Body of pancreas (tissue), 4 donors: ENCODE data around the gene MSH2. TPM values are rescaled to one million over a fixed set of nuclear protein-coding genes. Genes with fewer than 3 reads are reported as not detected.

ENCODE experiments used
- ATAC-seq: fragments of 150-250 bp; one replicate; pipeline ENCODE4 v1.9.1; 2016
- DNase-seq, 4 donors: peaks; one replicate each; pipeline ENCODE4 v3.0.0-alpha.2; 2019
- H3K27ac ChIP-seq, 4 donors: fragments of 200-600 bp; sonication (generic); 1 replicate in 3 of 4; 2 replicates in 1 of 4; pipeline versions ENCODE4 v1.5.1 to v1.6.1; 2016 to 2019; ENCODE audit warnings: mild to moderate bottlenecking in 1 of 4, mixed read lengths in 1 of 4, moderate library complexity in 1 of 4
- H3K27me3 ChIP-seq, 2 donors: fragments of 200-600 bp; sonication (generic); one replicate each; pipeline ENCODE4 v1.6.0; 2016; ENCODE audit warnings: mild to moderate bottlenecking in 1 of 2
- H3K36me3 ChIP-seq, 2 donors: fragments of 200-600 bp; sonication (generic); replicated peaks in 1 of 2; 2 replicates each; pipeline ENCODE4 v1.5.1; 2016; ENCODE audit warnings: low read depth in 2 of 2; ENCODE audit not compliant: insufficient read depth in 1 of 2
- H3K4me1 ChIP-seq: fragments of 200-600 bp; sonication (generic); one replicate; pipeline ENCODE4 v1.6.0; 2016
- H3K4me3 ChIP-seq, 2 donors: fragments of 200-600 bp; sonication (generic); 1 replicate in 1 of 2; 2 replicates in 1 of 2; pipeline ENCODE4 v1.5.1; 2016 to 2019
- H3K9me3 ChIP-seq, 3 donors: fragments of 200-600 bp; sonication (generic); 1 replicate in 2 of 3; 2 replicates in 1 of 3; pipeline ENCODE4 v1.5.1; 2016
- CTCF ChIP-seq, 7 experiments: fragments of 450-650 bp in 4 of 7; fragments of 200-600 bp in 3 of 7; sonication (generic) in 3 of 7; IDR thresholded peaks; one replicate each; pipeline ENCODE4 v1.5.1; 2016 to 2019; ENCODE audit warnings: antibody characterized with exemption in 7 of 7
- POLR2A ChIP-seq, 3 donors: fragments of 450-650 bp; IDR thresholded peaks; one replicate each; pipeline ENCODE4 v1.6.1; 2016; ENCODE audit warnings: antibody characterized with exemption in 3 of 3, mild to moderate bottlenecking in 2 of 3
- WGBS, 2 donors: methylation state at CpG; one replicate each; pipeline ENCODE4 v1.1.5; 2017; 5-methylcytosine and 5-hydroxymethylcytosine counted together
- intact Hi-C: fragments of 100-400 bp; cut with DNase I; formaldehyde crosslinking; loops from one replicate; pipeline ENCODE4 v1.15.1; 2023
- total RNA-seq, 2 donors: library from RNA; depleted of rRNA; stranded (reverse); fragments of >200 nt; gene quantifications; one replicate each; pipeline ENCODE4 v1.1.0, GENCODE V29; 2016

The MSH2 gene
- total RNA-seq = 1 to 10 TPM; 9.9 TPM

GRCh38 chr2:47402805-47403608, at the start of gene MSH2:
Gene MSH2 (plus strand): TSS chr2:47403156. CDS start chr2:47403192, 36 bp downstream.
- 0 to 1% methylated on average over 7 to 73 of the region's 73 CpGs for WGBS, 2 donors
- peak within 1 kb of the TSS; percentile 60 to 86 for H3K4me3 ChIP-seq
- H3K27ac ChIP-seq = peak within 1 kb of the TSS; percentile 37 to 81 (median 50)
- H3K36me3 ChIP-seq = no peaks in the 10 kb centered on the region
- TF ChIP-seq CTCF (IDR thresholded peaks at IDR 0.05) (peak in 1 of 7 experiments; percentile 3), POLR2A (IDR thresholded peaks at IDR 0.05) (peak in 2 of 3 donors; percentile 55 to 57)
- DNase-seq (peak; percentile 90 to 93 (median 92)), ATAC-seq (peak; percentile 99)
- no peaks in the 10 kb centered on the region for H3K9me3 ChIP-seq
- no peaks in the 10 kb centered on the region for H3K27me3 ChIP-seq
- peaks cover 15% of the 10 kb centered on the region for H3K4me1 ChIP-seq
- intact Hi-C loops = no loop called here

GRCh38 chr2:47354013-47354847, 48.7 kb upstream of the MSH2 start:
- WGBS, 2 donors = 67 to 75% methylated on average over 7 to 11 of the region's 11 CpGs
- Histone ChIP-seq H3K4me1 (peaks cover 16% of the 10 kb centered on the region), H3K27me3 (no peaks in the 10 kb centered on the region), H3K9me3 (no peaks in the 10 kb centered on the region), H3K36me3 (no peaks in the 10 kb centered on the region), H3K4me3 (no peak overlapping the region), H3K27ac (peak overlapping the region in 1 of 4 donors; percentile 19)
- no peak for ATAC-seq
- TF ChIP-seq POLR2A (IDR thresholded peaks at IDR 0.05) = no peak
- no peak for TF ChIP-seq CTCF (IDR thresholded peaks at IDR 0.05)
- intact Hi-C loops = no loop called here
- DNase-seq = no peak

- TF ChIP-seq CTCF (IDR thresholded peaks at IDR 0.05) (no peak), POLR2A (IDR thresholded peaks at IDR 0.05) (no peak)
- no peaks in the 10 kb centered on the region for H3K27me3 ChIP-seq
- intact Hi-C loops = no loop called here
- no peak for ATAC-seq
- WGBS, 2 donors = 61 to 64% methylated on average over 5 of the region's 5 CpGs
- no peaks in the 10 kb centered on the region for H3K36me3 ChIP-seq
- DNase-seq = no peak
- no peaks in the 10 kb centered on the region for H3K9me3 ChIP-seq
- peak overlapping the region in 1 of 4 donors; percentile 19 for H3K27ac ChIP-seq
- H3K4me1 ChIP-seq = peaks cover 16% of the 10 kb centered on the region
- no peak overlapping the region for H3K4me3 ChIP-seq
Measured at GRCh38 chr2:47354848-47355204, 48.1 kb upstream of the MSH2 start.

- Histone ChIP-seq H3K9me3 (no peaks in the 10 kb centered on the region), H3K27me3 (no peaks in the 10 kb centered on the region), H3K4me3 (no peak overlapping the region), H3K4me1 (peaks cover 7% of the 10 kb centered on the region), H3K36me3 (no peaks in the 10 kb centered on the region), H3K27ac (no peak overlapping the region)
- 55 to 67% methylated on average over 4 of the region's 4 CpGs for WGBS, 2 donors
- ATAC-seq = no peak
- DNase-seq = peak in 1 of 4 donors; percentile 34
- intact Hi-C loops = no loop called here
- TF ChIP-seq POLR2A (IDR thresholded peaks at IDR 0.05) (no peak), CTCF (IDR thresholded peaks at IDR 0.05) (no peak)
Measured at GRCh38 chr2:47357483-47357882, 45.5 kb upstream of the MSH2 start.
